GM21529 (cell line): ENCODE data around the gene RMC1.
"Not testable (repeated sequence)": the region's sequence is repeated elsewhere in the genome, so short reads cannot be mapped to it uniquely, and the experiment has no call there.

Experiments
- ATAC-seq: cut with Tn5 transposase; IDR thresholded peaks from one replicate; pipeline ENCODE4 v1.9.1; 2021; ENCODE audit not compliant: unreplicated experiment

The RMC1 gene

DNA sequence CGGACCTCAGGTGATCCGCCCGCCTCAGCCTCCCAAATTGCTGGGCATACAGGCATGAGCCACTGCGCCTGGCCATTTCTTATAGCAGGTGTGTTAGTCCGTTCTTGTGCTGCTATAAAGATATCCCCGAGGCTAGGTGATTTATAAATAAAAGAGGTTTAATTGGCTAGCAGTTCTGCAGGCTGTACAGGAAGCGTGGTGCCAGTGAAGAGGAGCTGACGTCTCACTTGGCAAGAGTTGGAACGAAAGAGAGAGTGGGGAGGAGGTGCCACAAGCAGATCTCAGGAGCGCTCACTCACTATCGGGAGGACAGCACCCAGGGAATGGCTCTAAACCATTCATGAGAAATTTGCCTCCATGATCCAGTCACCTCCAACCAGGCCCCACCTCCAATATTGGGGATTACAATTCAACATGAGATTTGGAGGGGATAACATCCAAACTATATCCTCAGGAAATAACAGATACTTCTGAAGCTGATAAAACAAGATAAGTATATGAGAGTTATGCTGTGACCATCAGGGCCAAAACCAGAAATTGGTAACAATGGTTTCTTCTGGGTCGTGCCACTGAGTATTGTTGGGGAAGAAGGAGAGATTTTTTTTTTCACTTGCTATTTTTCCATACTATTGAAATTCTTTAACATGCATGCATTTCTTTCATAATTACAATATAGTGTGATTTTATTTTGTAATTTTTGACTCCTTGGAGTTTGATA, 7.4 kb upstream of the RMC1 start:
- ATAC-seq: no peak

DNA sequence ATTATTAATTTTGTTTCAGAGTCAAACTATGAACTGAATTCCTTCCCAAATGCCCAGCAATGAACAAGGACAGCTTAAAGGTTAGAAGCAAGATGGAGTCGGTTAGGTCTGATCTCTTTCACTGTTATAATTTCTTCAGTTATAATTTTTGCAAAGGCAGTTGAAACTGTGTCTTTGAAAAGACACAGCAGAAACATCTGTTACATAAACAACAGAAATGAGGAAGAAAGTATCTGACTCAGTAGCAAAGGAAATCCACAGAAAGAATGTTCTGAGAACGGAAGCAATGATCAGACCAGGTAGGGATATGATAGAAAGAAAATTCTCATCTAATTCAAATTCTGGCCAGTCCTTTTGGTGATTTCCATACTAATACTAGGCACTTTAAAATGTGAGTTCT, 5.2 kb upstream of the RMC1 start:
- ATAC-seq: no peak

DNA sequence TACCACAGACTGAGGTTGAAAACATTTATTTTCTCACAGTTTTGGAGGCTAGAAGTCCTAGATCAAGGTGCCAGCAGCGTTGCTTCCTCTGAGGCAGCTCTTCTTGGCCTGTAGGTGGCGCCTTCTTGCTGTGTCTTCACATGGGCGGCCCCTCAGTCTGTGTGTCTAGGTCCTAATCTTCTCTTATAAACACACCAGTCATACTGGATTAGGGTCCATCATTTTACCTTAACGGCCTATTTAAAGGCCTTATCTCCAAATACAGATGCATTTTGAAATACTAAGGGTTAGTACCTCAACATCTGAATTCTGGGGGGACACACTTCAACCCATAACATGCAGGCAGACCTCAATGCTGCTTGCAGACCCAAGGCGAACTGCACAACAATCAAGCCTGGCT, 4.4 kb upstream of the RMC1 start:
- ATAC-seq: peak; percentile 27

DNA sequence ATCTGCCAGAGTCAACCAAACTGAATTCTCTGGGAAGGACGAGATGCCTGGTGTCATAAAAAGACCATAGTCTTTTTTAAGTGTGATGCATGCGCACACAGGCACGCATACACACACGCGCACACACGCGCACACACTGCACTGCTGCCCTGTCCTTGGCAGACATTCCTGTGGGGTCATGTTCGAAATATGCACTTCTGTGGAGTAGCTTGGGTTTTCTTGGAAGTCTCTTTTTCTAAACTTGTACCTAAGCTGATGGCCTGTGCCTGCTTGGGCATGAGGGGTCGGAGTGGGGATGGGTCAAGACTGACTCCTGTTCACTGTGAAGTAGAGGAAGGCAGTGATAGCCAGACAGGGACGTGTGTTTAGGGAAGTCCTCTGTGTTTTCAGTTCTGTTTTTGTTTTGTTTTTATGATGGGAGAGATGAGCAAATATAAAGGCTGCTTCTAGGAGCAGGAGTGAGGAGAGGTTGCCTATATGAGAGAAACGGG, 4.0 kb upstream of the RMC1 start:
- ATAC-seq: no peak

DNA sequence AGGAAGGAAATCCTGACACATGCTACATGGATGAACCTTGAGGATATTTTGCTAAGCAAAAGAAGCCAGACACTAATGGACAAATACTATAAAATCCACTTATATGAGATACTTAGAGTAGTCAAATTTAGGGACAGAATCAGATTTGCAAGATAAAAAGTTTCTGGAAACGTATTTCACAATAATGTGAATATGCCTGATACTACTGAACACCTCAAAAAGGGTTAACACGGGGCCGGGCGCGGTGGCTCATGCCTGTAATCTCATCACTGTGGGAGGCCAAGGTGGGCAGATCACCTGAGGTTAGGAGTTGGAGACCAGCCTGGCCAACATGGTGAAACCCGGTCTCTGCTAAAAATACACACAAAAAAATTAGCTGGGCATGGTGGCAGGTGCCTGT, 1.7 kb upstream of the RMC1 start:
- no peak for ATAC-seq

DNA sequence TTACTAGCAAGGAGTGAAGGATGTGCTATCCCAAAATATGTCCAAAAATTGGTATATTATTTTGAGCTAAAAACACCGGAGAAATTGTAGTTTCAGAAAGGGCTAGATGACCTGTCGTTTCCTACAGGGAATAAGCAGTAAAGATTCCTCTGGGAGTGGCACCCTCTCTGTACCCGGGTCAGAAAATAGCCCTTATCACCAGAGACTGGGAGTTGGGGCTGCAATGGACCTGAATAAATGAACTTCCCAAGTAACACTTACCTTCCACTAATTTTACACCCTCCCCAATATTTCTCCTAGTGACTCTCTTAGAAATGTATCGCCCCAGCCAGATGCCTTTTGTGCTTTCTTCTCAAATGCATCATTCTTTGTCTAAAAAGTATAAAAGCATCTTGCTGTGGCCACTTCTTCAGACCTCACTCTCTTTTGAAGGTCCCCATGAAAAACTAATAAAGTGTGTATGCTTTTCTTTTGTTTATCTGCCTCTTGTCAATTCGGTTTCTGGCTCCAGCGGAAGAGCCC, 734 bp upstream of the RMC1 start:
- no peak for ATAC-seq

- no peak for ATAC-seq
These were observed 643 bp downstream of the RMC1 start for GRCh38 chr18:23503963-23504344.

DNA sequence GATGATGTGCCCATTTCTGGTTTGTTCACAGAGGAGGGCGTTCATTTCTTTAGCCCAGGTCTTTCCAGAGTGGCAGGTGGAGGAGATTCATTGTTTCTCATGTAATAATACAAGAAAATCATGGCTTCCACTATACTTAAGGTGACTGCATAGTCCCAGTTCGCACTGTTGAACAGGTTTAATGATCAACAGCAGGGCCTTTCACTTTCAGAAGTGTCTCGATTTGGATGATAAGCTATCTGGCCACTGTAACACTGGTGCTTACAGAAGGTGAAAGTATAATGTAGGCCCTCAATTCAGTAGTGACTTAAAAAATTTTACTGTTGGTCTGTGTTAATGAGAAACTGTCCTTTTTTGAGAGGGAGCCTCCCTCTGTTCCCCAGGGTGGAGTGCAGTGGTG, 1.4 kb downstream of the RMC1 start:
- ATAC-seq: peak; percentile 44

DNA sequence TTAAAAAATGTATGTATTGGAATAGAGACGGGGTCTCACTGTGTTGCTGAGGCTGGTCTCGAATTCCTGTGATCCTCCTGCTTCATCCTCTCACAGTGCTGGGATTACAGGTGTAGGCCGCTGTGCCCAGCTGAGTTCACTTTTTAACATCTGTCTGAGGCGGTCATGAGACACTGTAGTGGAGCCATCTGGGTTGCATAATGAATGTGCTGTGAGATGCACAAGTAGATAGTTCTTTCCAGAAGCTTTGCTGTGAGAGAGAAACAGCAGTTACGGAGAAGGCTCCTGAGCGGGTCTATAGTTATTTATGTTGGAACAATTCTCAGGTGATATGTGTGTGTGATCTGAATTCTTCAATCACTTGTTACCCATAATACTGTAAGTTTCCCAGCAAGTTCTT, 3.1 kb downstream of the RMC1 start:
- ATAC-seq: no peak

GRCh38 chr18:23510923-23511322, 7.6 kb downstream of the RMC1 start:
- not testable (repeated sequence) for ATAC-seq

GRCh38 chr18:23512216-23512615, 8.9 kb downstream of the RMC1 start:
- ATAC-seq: not testable (repeated sequence)

GRCh38 chr18:23512641-23513040, 9.3 kb downstream of the RMC1 start:
- no peak for ATAC-seq

- peak; percentile 90 for ATAC-seq
These were observed 12.7 kb downstream of the RMC1 start for GRCh38 chr18:23515911-23516546.

- no peak for ATAC-seq
These were observed 16.4 kb downstream of the RMC1 start for GRCh38 chr18:23519734-23520133.

DNA sequence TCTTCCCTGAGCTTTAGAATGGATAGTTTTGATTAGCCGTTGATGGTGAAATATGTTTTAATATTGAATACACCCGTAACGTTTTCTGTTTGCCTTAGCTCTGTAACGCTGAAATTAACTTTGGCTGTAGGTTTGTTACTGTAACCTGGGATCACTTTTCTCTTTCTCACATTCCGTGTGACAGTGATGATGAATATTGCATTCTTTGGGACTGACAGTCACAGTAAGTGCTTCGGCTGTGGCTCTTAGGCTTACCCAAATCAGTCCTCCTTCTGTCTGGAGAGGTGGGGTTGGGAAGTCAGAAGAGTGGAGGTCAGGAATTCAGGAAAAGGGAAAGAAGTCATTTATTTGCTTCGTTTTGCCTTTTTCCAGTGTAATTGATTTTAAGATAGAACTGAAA, 18.0 kb downstream of the RMC1 start:
- ATAC-seq: no peak

DNA sequence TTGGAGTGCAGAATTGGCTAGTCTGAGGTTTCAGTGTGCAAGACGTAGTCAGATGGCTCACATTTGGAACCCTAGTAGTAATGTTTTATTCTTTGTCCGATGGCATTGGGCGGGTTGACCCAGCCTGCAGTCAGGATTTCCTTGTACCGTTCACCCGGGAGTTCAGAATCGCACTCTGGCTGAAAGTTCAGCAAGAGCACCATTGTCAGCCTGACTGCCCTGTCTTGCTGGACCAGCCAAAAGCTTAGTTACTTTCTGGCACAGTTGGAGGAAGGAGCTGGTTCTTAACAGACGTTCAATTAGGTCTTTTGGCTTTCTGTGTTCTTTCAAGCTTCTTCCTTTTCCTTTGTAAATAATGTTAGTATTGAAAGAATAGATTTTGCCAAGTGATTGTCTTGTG, 18.6 kb downstream of the RMC1 start:
- ATAC-seq: no peak

DNA sequence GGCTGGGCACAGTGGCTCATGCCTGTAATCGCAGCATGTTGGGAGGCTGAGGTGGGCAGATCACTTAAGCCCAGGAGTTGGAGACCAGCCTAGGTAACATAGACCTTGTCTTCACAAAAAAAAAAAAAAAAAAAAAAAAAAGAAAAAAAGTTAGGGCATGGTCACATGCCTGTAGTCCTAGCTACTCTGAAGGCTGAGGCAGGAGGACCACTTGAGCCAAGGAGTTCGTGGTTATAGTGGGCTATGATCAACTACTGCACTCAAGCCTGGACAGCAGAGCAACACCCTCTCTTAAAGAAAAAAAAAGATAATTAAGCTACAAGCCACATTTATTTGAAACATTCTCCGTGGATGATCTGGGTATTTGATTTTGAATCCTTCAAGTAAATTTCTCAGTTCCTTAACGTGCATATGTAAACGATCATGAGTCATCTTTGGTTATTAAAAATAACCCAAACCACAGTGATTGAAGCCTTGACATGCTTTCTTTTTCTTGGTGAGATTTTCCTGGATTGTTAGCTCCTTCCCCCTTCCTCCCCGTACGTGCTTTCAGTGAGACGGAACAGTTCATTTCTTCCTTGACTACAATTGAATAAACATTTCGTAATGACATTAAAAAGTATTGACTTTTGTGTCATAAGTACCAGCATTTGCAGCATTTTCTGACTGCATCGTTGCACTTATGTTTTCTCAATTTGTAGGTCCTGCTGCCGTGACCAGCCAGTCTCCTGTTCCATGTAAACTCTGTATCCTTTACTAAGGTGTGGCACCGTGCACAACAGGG, 20.3 kb downstream of the RMC1 start:
- no peak for ATAC-seq

DNA sequence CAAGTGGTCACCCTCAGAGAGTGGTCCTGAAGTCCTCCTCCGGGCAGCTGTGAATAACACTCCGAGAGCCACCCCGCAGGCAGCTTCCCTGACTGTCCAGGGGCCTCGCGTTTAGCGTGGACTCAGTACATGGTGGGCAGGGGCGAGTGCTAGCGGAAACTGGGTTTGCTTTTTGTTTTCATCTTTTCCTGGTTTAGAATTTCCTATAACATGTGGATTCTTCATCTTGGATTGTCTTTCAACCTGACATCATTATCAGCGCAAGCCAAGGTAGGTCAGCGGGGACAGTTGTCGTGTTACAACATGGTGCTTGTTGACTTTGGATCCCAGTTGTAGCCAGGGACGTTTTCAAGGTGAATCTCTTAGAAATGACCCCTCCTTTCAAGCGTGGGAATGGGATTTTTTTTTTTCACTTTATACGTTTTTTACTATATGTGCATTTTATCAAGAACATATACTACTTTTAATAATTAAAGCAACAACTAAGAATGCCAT, 20.9 kb downstream of the RMC1 start:
- no peak for ATAC-seq

GRCh38 chr18:23526501-23527063, 23.3 kb downstream of the RMC1 start:
- ATAC-seq: no peak

DNA sequence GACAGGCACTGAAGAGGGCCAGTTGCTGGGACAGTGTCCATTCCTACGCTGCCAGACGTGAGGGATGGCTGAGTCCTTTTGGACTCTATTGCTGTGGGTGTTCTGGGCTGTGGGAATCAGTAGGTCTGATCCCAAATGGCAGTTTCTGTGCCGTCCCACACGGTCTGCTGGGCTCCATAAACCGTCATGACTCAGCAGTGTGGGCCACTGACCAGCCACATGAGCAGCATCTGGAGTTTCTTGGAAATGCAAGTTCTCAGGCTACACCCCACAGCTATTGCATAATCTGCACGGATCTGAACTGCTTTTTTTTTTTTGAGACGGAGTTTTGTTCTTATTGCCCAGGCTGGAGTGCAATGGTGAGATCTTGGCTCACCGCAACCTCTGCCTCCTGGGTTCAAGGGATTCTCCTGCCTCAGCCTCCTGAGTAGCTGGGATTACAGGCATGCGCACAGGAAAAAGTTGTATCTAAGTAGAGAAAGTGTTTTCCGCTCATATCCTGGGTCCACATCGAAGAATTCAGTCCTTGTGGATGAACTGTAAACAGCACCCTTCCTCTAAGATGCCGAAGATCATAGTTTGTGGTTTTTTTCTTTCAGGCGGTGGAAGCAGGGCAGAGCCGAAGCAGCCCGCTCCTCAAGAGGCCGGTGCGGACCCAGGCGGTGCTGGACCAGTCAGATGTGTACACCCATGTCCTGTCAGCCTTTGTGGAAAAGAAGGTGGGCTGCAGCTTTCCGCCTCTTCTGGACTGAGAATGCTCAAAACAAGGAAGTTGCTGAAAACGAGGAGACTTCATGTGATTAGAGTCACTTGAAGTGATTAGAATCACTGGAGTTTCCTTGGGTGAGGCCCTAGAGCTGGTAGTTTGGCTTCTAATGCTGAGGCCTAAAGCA, 25.5 kb downstream of the RMC1 start:
- no peak for ATAC-seq
